Hematopoietic multipotent progenitor cell treated with erythropoietin and hydrocortisone succinate and interleukin-3 and kit ligand, for 6 days (in vitro differentiated cells): Measurements from ENCODE around the gene LZTR1.

Experiments
- DNase-seq: peaks from one replicate; pipeline ENCODE4 v3.0.0-alpha.2; 2015

LZTR1 gene

GRCh38 chr22:20951151-20951931, 30.8 kb upstream of the LZTR1 start:
- DNase-seq, result no peak

GRCh38 chr22:20951932-20952380, 30.1 kb upstream of the LZTR1 start:
- DNase-seq, result no peak

GRCh38 chr22:20952544-20953341, 29.4 kb upstream of the LZTR1 start:
- DNase-seq, result no peak

GRCh38 chr22:20953342-20953608, 28.8 kb upstream of the LZTR1 start:
- no peak for DNase-seq

- no peak for DNase-seq
Observed at GRCh38 chr22:20953668-20954500, 28.2 kb upstream of the LZTR1 start.

GRCh38 chr22:20955548-20955947, 26.5 kb upstream of the LZTR1 start:
- no peak for DNase-seq

GRCh38 chr22:20956258-20957101, 25.6 kb upstream of the LZTR1 start:
- peak; percentile 56 for DNase-seq

- peak; percentile 39 for DNase-seq
Observed at GRCh38 chr22:20957102-20957682, 24.9 kb upstream of the LZTR1 start.

GRCh38 chr22:20957683-20958431, 24.2 kb upstream of the LZTR1 start:
- DNase-seq, result peak; percentile 79

GRCh38 chr22:20959578-20960461, 22.3 kb upstream of the LZTR1 start:
- no peak for DNase-seq

GRCh38 chr22:20960609-20961008, 21.5 kb upstream of the LZTR1 start:
- no peak for DNase-seq

GRCh38 chr22:20962491-20962945, 19.6 kb upstream of the LZTR1 start:
- DNase-seq, result no peak

GRCh38 chr22:20963201-20964052, 18.7 kb upstream of the LZTR1 start:
- no peak for DNase-seq

- no peak for DNase-seq
Observed at GRCh38 chr22:20964090-20964798, 17.9 kb upstream of the LZTR1 start.

GRCh38 chr22:20964799-20965103, 17.3 kb upstream of the LZTR1 start:
- no peak for DNase-seq

GRCh38 chr22:20965104-20965887, 16.8 kb upstream of the LZTR1 start:
- DNase-seq, result no peak

- DNase-seq, result no peak
Observed at GRCh38 chr22:20965888-20966855, 15.9 kb upstream of the LZTR1 start.
